Upper lobe of left lung (tissue), 4 donors: ENCODE results near the gene DCAF17.

Source experiments
- EP300 ChIP-seq, 4 donors: sonication (generic); formaldehyde crosslinking; IDR thresholded peaks; one replicate each; pipeline ENCODE4 v1.5.1; 2017; ENCODE audit warnings: antibody characterized with exemption in 4 of 4, control low read depth in 2 of 4
- POLR2A ChIP-seq, 4 donors: fragments of 450-650 bp; IDR thresholded peaks; one replicate each; pipeline ENCODE4 v1.5.1; 2016 to 2017; ENCODE audit warnings: antibody characterized with exemption in 4 of 4, mild to moderate bottlenecking in 2 of 4
- POLR2AphosphoS5 ChIP-seq, 2 donors: sonication (generic); formaldehyde crosslinking; IDR thresholded peaks; one replicate each; pipeline ENCODE4 v1.5.1; 2017; ENCODE audit warnings: antibody characterized with exemption in 2 of 2
- TF ChIP-seq, protein P1 (sequence below), 6 experiments: fragments of 450-650 bp in 4 of 6; fragments of 200-600 bp in 2 of 6; sonication (generic) in 2 of 6; IDR thresholded peaks; one replicate each; pipeline ENCODE4 v1.5.1; 2016 to 2019; ENCODE audit warnings: antibody characterized with exemption in 6 of 6

DNA sequence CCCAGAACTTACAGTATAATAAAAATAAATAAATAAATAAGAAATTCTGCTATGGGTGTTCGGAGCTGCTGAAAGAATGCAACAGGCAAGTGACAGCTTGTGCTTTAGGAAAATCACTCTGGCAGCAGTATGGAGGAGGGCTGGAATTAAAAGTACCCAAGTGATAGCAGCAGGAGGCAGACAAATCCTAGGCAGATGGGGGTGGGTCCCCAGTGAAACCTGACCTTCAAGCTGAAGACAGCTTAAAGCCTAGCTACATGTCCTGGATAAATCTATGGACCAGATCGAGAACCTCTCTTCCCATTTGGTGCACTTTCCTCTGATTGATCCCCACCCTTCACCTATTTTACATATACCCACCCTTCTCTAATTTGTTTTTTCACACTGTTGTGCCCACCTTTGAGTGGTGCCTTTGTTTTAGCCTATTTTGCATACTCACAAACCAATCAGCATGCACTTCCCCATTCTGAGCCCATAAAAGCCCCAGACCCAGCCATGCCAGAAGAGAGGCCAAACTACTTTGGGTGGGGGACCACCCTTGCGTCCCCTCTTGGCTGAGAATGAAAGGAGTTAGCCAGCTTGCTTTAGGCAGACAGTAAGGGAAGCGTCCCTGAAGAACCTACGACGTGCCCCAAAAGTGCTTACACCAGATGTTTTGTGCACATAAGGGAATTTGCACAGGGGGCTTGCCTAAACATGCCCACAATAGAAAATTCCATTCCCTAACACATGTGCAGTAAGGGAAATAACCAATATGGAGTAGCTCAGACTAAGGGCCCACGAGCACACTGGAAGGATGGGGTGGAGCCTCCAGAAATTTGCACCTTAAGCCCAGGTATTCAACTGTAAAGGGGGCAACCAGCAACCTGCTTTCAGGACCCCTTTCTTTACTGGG is 3.3 kb upstream of the DCAF17 start:
- TF ChIP-seq POLR2AphosphoS5 (IDR thresholded peaks at IDR 0.05) (no peak), POLR2A (IDR thresholded peaks at IDR 0.05) (no peak), EP300 (IDR thresholded peaks at IDR 0.05) (no peak)
- TF ChIP-seq, protein P1, sequence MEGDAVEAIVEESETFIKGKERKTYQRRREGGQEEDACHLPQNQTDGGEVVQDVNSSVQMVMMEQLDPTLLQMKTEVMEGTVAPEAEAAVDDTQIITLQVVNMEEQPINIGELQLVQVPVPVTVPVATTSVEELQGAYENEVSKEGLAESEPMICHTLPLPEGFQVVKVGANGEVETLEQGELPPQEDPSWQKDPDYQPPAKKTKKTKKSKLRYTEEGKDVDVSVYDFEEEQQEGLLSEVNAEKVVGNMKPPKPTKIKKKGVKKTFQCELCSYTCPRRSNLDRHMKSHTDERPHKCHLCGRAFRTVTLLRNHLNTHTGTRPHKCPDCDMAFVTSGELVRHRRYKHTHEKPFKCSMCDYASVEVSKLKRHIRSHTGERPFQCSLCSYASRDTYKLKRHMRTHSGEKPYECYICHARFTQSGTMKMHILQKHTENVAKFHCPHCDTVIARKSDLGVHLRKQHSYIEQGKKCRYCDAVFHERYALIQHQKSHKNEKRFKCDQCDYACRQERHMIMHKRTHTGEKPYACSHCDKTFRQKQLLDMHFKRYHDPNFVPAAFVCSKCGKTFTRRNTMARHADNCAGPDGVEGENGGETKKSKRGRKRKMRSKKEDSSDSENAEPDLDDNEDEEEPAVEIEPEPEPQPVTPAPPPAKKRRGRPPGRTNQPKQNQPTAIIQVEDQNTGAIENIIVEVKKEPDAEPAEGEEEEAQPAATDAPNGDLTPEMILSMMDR (IDR thresholded peaks at IDR 0.05): no peak
